Measurements from ENCODE around the gene RNF17. TPM values are rescaled to one million over a fixed set of nuclear protein-coding genes. Genes with fewer than 3 reads are reported as not detected.

RNF17 gene
- total RNA-seq, 1 donor from 2014 or later = not detected

DNA sequence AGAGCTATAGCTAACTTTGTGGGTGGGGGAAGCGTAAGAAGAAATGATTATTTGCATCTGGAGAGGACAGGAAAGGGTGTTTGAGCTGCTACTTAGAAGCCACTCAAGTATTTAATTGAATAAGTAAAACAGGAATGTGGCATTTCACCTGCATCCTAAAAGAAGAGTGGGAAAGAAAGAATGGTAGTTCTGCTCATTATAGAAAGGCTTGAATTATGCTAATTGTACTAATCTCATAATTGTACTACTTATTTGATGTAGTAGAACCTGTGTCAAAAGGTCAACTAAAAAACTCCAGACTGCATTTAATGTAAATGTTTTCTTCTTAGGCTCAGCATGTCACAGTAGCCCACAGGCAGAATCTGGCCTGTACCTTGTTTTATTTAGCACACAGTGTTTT lies 113.6 kb downstream of the RNF17 start:
- intact Hi-C loops (cut with DNase I) = no loop called here
- no peak overlapping the region for H3K4me3 ChIP-seq
- H3K4me1 ChIP-seq = no peaks in the 10 kb centered on the region
- no peaks in the 10 kb centered on the region for H3K9me3 ChIP-seq
- no peaks in the 10 kb centered on the region for H3K36me3 ChIP-seq
- H3K27ac ChIP-seq = no peak overlapping the region
- H3K27me3 ChIP-seq = no peaks in the 10 kb centered on the region
- no peak for DNase-seq (ENCODE audit: extremely low spot score in 2 of 2)
- TF ChIP-seq POLR2A (IDR thresholded peaks at IDR 0.05) = no peak
- no peak for TF ChIP-seq POLR2AphosphoS5 (IDR thresholded peaks at IDR 0.05; ENCODE audit: insufficient read depth in 1 of 2, low read depth in 1 of 2)
- TF ChIP-seq, protein P1, sequence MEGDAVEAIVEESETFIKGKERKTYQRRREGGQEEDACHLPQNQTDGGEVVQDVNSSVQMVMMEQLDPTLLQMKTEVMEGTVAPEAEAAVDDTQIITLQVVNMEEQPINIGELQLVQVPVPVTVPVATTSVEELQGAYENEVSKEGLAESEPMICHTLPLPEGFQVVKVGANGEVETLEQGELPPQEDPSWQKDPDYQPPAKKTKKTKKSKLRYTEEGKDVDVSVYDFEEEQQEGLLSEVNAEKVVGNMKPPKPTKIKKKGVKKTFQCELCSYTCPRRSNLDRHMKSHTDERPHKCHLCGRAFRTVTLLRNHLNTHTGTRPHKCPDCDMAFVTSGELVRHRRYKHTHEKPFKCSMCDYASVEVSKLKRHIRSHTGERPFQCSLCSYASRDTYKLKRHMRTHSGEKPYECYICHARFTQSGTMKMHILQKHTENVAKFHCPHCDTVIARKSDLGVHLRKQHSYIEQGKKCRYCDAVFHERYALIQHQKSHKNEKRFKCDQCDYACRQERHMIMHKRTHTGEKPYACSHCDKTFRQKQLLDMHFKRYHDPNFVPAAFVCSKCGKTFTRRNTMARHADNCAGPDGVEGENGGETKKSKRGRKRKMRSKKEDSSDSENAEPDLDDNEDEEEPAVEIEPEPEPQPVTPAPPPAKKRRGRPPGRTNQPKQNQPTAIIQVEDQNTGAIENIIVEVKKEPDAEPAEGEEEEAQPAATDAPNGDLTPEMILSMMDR (IDR thresholded peaks at IDR 0.05) = no peak

DNA sequence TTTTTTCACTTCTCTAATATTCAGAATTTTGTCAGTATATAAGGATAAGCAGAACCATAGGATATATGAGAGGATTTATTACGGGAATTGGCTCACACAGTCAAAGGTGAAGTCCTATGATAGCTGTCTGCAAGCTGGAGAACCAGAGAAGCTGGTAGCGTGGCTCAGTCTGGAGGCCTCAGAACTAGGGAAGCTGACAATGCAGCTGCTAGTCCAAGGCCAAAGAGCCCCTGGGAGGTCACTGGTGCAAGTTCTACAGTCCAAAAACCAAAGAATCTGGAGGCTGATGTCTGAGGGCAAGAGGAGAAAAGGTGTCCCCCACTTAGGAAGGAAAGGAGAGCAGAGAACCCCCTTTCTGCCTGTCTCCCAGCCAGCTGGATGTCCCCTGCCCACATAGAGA lies 114.4 kb downstream of the RNF17 start:
- intact Hi-C loops (cut with DNase I) = no loop called here

DNA sequence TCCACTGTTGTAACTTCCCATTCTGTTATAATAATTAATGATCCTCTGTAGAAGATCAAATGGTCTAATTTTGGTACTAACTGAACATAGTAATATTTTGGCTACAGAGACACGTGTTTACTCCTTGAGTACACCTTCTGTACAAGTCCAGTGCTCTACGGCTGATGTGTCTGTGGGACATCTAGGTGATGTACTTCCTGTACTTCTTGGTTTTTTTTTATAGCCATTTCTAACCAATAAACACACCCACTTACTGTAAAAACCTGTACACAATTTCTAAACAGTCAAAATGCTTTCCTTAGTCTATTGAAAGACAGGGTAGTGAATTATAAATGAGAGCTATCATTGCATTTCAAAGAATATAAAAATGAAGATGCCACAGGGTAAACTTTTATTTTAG lies 118.7 kb downstream of the RNF17 start:
- H3K4me1 ChIP-seq = no peaks in the 10 kb centered on the region
- H3K27ac ChIP-seq = no peak overlapping the region
- H3K36me3 ChIP-seq = peaks cover 0 to 8% of the 10 kb centered on the region in 2 donors
- H3K27me3 ChIP-seq = no peaks in the 10 kb centered on the region
- H3K4me3 ChIP-seq = no peak overlapping the region
- DNase-seq (ENCODE audit: extremely low spot score in 2 of 2) = no peak
- no peaks in the 10 kb centered on the region for H3K9me3 ChIP-seq
- intact Hi-C loops (cut with DNase I) = no loop called here
- TF ChIP-seq POLR2A (IDR thresholded peaks at IDR 0.05) (no peak), POLR2AphosphoS5 (IDR thresholded peaks at IDR 0.05; ENCODE audit: insufficient read depth in 1 of 2, low read depth in 1 of 2) (no peak)
- TF ChIP-seq, protein P1 (IDR thresholded peaks at IDR 0.05) = no peak

More for the DNA sequence above, 114.4 kb downstream of the RNF17 start:
- TF ChIP-seq, protein P1 (IDR thresholded peaks at IDR 0.05) = no peak
- TF ChIP-seq POLR2AphosphoS5 (IDR thresholded peaks at IDR 0.05; ENCODE audit: insufficient read depth in 1 of 2, low read depth in 1 of 2) = no peak
- no peak for TF ChIP-seq POLR2A (IDR thresholded peaks at IDR 0.05)
- H3K36me3 ChIP-seq = no peaks in the 10 kb centered on the region
- no peaks in the 10 kb centered on the region for H3K9me3 ChIP-seq
- no peaks in the 10 kb centered on the region for H3K4me1 ChIP-seq
- no peak for DNase-seq (ENCODE audit: extremely low spot score in 2 of 2)
- no peak overlapping the region for H3K4me3 ChIP-seq
- no peak overlapping the region for H3K27ac ChIP-seq
- no peaks in the 10 kb centered on the region for H3K27me3 ChIP-seq

DNA sequence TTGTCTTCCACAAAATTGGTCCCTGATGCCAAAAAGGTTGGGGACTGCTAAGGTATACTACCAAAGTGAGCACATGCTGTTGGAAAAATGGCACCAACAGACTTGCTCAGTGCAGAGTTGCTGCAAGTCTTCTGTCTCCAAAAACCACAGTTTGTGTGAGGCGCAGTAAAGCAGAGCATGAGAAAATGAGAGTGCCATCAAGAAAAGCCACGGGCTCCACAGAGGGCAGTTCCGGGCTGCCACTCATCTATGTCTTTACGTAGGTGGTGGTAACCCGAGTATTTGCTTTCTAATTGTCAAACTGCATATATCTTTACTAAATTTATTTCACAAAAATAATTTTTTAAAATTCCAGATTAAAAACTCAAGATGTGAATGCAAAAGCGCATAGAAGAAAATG lies 123.8 kb downstream of the RNF17 start:
- DNase-seq (ENCODE audit: extremely low spot score in 2 of 2) = no peak

DNA sequence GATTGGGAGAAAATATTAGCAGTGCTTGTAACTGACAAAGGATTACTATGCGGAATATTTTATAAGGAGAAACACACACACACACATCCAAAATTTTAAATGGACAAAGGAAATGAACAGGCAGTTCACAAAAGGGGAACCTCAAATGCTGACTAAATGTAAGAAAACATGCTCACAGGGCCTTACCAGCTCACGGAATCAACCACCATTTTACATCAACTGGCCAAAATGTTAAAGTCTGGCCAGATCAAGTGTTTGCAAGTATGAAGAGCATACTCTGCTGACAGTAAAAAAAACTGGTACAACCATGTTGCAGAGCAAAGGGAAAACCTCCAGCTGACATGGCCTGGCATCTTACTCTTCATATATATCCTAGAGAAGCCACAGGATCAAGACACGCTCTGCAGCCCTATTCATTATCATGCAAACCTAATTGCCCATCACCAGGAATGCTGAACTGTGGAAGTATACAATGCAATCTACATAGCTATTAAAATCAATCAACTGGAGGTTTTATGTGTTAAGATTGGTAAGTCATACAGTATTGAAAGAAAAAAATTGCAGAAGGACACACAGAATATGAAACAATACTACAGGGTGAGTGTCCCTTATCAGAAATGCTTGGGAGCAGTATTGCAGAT lies 124.4 kb downstream of the RNF17 start:
- no peaks in the 10 kb centered on the region for H3K27me3 ChIP-seq
- intact Hi-C loops (cut with DNase I) = no loop called here
- TF ChIP-seq, protein P1 (IDR thresholded peaks at IDR 0.05) = no peak
- TF ChIP-seq POLR2A (IDR thresholded peaks at IDR 0.05) = no peak
- TF ChIP-seq POLR2AphosphoS5 (IDR thresholded peaks at IDR 0.05; ENCODE audit: insufficient read depth in 1 of 2, low read depth in 1 of 2) = no peak
- no peak overlapping the region for H3K27ac ChIP-seq
- no peak for DNase-seq (ENCODE audit: extremely low spot score in 2 of 2)
- H3K4me1 ChIP-seq = no peaks in the 10 kb centered on the region
- no peaks in the 10 kb centered on the region for H3K9me3 ChIP-seq
- peaks cover 0 to 8% of the 10 kb centered on the region in 2 donors for H3K36me3 ChIP-seq
- H3K4me3 ChIP-seq = no peak overlapping the region

More for the DNA sequence above, 123.8 kb downstream of the RNF17 start:
- H3K27me3 ChIP-seq = no peaks in the 10 kb centered on the region
- H3K27ac ChIP-seq = no peak overlapping the region
- no peaks in the 10 kb centered on the region for H3K9me3 ChIP-seq
- TF ChIP-seq, protein P1 (IDR thresholded peaks at IDR 0.05) = no peak
- TF ChIP-seq POLR2AphosphoS5 (IDR thresholded peaks at IDR 0.05; ENCODE audit: insufficient read depth in 1 of 2, low read depth in 1 of 2) (no peak), POLR2A (IDR thresholded peaks at IDR 0.05) (no peak)
- intact Hi-C loops (cut with DNase I) = no loop called here
- no peaks in the 10 kb centered on the region for H3K4me1 ChIP-seq
- H3K36me3 ChIP-seq = peaks cover 0 to 8% of the 10 kb centered on the region in 2 donors
- no peak overlapping the region for H3K4me3 ChIP-seq

Data from vagina (tissue), 2 donors.